ENCODE results near the gene SLC25A18.

Gene SLC25A18

DNA sequence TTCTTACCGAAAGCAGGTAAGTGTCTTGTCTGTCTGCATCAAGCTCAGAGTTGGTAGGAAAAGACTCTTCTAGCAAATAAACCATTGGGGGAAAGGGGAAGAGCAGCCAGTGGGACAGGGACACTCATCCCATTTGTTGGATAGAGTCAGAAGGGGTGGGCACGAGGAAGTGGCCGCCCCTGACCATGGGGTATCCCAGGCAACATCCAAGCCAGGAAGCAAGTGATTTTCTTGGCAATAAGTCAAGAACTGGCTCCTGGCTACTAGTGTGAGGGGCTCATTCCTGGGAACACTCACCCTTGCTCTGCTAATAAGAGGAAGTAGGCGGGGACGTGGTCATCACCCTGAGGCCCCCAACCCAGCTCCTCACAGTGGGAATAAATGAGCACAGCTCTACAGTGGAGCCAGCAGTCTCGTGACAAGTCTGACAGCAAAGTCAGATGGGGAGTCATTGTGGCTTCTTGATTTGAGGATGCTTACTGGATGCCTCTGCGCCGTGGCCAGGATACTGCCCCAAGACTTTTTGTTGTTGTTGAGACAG, 6.7 kb downstream of the SLC25A18 start:
- DNase-seq (ENCODE audit: low read depth in 2 of 2), result no peak

DNA sequence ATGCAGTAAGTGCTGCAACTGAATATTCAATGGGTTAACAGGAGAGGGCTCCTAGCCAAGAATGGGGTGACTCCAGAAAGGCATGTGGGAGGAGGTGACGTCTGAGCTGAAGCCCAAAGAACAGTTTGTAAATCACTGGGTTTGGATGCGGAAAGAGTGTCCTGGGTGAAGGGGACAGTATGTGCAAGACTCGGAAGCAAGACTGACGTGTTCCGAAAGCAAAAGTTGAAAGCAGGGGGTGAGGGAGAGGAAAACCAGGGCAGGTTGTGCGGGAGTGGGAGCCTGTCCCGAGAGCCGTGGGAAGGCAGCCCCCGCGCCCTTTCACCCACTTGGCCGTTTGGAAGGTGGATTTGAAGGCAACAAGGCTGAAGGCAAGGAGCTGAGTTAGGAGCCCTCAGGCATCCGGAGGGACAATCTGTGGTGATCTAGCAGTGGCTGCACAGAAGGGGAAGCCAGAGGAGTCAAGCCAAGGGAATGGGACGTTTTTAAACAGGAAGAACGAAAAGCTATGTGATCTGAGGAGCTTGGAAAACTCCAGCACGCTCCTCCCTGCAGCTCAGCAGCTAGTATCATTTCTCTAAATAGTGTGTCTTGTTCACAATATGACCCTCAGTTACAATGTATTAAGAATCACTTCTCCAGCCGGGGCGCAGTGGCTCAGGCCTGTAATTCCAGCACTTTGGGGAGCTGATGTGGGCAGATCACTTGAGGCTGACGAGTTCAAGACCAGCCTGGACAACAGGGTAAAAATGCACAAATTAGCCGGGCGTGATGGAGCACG, 7.7 kb downstream of the SLC25A18 start:
- DNase-seq (ENCODE audit: low read depth in 2 of 2), result no peak

DNA sequence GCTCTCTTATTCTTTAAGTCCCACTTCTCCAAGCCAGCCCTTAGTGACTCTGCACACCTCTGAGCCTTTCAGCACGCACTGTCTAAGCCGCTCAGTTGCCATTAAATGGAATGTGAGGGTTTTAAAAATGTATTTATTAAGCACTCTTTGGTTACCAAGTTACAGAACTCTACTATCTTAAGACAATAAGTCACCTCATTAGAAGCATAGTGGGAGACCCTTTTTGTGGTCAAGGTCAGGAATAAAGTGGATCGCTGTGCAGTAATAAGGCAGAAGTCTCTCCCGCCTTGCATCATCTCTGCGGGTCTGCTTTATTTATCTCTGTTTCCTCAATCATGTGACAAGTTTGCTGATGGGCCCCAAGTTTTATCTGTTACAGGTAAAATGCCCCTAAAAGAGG, 11.9 kb downstream of the SLC25A18 start:
- DNase-seq (ENCODE audit: low read depth in 2 of 2), result no peak

DNA sequence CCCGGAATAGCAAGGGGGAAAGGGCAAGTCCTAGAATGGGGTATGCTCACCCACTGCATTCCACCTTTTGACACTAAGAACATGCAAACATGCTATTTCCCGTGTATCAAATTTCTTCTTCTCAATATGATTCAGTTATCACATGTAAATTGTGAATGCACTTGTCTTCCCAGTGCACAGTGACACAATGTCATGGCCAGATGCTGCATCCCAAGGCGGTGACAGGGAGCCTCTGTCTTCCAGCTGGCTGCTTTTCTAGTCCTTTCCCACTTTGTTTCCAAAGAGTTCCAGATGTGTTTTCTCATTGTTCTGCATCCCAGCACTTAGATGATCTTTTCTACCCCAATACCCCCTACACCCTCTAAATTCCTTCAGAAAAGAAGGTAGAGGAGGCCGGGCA, 12.4 kb downstream of the SLC25A18 start:
- no peak for DNase-seq (ENCODE audit: low read depth in 2 of 2)

DNA sequence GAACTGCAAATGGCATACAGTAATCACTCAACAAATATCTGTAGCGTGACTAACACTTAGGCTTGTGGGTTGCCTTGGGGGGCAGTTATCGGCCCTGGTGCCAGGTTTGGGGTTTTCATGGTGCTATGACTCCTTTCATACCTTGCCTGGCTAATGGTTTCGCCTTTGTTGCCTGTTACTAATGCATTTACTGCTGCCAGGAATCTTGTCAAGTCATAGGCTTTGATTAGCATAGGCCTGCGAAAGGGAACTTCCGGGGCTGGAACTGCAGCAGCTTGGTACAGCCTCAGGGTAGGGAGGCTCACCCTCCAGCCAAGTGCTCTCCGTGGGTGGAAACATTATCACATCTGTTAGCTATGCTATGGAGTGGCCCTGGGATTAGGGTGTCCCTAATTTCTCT, 13.2 kb downstream of the SLC25A18 start:
- DNase-seq (ENCODE audit: low read depth in 2 of 2), result no peak

DNA sequence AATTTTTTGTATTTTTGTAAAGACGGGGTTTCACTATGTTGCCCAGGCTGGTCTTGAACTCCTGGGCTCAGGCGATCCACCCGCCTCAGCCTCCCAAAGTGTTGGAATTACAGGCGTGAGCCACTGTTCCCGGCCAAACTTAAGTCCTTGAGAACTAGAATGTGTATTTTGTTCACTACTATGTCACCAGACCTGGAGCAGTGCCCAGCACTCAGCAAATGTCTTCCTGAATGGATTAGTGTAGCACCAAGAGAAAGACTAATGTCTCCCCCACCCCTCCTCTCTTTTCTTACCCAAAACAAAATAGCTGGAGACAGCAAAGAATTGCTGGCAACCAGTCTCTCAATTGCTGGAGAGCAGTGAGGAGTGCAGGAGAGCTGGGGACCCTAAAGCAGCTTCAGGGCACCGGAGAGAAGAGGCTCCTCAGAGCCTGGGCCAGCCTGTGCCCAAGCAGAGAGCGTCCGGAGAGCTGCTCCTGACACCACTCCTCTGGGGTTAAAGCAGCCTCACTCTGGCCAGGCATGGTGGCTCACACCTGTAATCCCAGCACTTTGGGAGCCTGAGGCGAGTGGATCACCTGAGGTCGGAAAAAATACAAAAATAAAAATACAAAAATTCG, 14.9 kb downstream of the SLC25A18 start:
- DNase-seq (ENCODE audit: low read depth in 2 of 2), result no peak

DNA sequence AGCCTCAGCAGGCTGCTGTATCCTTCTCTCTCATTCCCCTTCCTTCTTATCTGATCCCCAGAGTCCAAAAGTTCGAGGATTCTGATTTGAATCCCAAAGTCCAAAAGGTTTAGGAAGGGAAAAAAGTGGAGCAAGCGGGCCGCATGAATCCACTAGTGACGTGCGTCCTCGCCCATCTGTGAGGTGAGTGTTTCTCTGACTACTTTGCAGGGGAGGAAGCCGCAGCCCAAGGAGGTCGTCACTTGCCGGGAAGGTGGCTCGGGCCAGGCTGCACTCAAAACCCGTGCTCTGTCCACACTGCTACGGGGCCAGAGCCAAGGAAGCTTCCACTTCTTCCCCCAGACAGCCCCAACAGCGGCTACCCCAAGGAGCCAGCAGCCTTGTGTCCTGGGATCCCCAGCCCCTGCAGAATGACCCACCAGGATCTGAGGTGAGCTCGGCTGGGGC, 16.3 kb downstream of the SLC25A18 start:
- DNase-seq (ENCODE audit: low read depth in 2 of 2), result no peak

DNA sequence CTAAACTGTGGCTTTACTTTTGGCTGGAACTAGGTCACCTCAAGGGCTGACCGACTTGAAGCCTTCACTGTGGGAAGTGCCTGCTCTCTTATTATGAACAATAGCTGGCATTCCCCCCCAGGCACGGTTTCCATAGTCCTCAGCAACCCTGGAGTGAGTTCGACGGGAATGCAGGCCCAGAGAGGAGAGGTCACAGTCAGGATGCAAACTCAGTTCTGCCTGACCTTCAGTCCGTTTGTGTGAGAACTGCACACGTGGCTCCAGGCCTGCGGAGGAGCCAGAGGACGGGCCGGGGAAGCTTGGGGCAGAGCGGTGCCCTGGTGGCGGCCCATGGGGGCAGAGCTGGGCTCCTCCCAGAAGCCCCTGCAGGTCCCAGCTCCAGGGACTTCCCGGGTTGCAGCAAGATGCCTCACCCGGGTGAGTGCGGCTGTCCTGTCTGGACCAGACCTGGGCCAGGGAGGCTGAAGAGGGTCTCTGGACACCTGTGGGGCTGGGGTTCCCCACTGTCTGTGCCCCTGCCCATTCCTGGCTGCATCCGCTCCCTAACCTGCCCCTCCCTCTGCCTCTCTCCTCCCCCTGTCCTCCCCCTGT, 17.2 kb downstream of the SLC25A18 start:
- no peak for DNase-seq (ENCODE audit: low read depth in 2 of 2)

DNA sequence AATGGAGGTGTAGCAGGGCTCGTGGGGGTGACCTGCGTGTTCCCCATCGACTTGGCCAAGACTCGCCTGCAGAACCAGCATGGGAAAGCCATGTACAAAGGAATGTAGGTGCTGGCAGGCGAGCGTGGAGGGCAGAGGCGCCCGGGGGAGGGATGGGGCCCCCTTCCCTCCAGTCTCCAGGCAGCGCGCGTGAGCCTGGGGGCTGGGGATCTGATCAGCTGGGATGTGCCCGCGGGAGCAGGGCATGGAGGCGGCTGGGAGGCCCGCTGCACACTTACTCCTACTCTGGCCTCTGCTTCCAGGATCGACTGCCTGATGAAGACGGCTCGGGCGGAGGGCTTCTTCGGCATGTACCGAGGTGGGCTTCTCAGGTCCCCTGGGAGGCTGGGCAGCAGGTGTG, 17.8 kb downstream of the SLC25A18 start:
- no peak for DNase-seq (ENCODE audit: low read depth in 2 of 2)

DNA sequence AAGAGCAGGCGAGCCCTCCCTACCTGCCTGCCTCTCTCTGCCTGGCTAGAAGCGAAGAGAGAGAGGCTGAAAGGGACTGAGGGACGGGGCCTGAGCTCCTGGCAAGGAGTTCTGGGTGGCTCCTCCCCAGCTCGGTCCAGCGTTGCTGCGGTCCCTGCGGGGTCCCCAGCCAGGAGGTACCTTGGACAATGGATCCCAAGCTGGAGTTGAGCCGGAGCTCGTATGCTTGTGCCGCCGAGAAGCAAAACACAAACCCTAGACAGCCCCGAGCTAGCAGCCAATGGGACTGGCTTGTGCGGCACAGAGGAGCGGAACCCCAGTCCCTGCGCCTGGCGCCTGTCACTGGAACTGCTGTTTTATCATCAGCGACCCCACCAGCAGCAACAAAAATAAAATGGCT, 18.3 kb downstream of the SLC25A18 start:
- no peak for DNase-seq (ENCODE audit: low read depth in 2 of 2)

DNA sequence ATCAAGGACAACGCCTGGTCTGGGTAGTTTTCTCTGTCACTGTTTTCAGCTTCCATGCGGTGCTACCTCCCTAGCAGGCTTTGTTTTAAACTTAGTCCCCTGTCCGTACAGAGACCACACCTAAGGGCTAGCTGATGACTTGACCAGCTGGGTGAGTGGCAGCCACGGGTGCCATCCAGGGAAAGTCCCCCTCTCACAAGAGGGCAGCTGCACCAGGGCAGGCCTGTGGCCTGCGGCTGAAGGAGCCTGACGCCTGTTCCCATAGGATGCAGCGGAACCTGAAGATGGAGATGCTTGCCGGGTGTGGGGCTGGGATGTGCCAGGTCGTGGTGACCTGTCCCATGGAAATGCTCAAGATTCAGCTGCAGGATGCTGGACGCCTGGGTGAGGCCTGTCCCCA, 19.9 kb downstream of the SLC25A18 start:
- DNase-seq (ENCODE audit: low read depth in 2 of 2), result no peak

DNA sequence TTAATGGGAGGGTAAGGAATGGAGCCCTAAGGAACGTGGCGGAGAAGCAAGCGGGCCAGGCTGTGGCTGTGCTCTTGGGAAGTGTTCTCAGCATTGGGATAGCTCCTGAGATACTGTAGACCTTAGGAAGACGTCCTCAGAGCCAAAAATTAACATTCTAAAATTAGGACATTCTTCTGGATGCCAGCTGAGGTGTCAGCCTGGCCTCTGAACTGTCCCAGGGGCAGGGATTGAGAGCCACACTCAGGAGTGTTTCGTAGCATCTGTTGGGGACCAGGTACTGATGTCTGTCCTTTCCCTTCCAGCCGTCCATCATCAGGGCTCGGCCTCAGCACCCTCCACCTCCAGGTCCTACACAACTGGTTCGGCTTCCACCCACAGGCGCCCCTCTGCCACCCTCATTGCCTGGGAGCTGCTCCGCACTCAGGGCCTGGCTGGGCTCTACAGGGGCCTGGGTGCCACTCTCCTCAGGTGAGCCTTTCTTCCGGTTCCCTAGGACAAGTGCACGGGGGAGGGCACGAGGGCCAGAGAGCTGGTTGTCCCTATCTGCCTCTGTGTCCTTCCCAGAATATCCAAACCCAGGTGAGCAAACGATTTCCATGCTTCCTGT, 23.6 kb downstream of the SLC25A18 start:
- no peak for DNase-seq (ENCODE audit: low read depth in 2 of 2)

DNA sequence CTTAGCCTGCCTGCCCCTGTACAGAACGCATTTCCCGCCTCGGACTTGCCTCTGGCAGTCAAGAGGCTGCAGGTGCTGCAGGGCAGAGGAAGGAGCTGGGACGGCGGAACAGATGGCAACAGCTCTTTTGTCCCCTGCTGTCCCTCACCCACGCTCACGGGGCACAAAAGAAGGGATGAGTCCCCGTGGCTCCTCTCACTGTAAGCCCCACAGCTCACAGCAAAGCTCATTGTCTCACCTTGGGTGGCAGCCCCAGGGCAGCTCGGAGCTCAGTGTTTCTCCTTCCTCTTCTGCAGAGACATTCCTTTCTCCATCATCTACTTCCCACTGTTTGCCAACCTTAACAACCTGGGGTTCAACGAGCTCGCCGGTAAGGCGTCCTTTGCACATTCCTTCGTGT, 24.3 kb downstream of the SLC25A18 start:
- no peak for DNase-seq (ENCODE audit: low read depth in 2 of 2)

DNA sequence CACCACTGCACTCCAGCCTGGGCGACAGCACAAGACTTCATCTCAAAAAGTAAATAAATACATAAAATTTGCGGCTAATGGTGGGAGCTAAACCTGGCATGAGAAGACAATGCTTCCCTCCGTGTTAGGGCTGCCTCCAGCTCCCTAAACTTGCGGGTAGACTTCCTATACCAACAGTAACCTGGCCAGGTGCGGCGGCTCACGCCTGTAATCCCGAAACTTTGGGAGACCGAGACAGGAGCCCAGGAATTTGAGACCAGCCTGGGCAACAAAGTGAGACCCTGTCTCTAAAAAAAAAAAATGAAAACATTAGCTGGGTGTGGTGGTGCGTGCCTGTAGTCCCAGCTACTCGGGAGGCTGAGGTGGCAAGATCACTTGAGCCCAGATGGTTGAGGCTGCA, 25.3 kb downstream of the SLC25A18 start:
- no peak for DNase-seq (ENCODE audit: low read depth in 2 of 2)

DNA sequence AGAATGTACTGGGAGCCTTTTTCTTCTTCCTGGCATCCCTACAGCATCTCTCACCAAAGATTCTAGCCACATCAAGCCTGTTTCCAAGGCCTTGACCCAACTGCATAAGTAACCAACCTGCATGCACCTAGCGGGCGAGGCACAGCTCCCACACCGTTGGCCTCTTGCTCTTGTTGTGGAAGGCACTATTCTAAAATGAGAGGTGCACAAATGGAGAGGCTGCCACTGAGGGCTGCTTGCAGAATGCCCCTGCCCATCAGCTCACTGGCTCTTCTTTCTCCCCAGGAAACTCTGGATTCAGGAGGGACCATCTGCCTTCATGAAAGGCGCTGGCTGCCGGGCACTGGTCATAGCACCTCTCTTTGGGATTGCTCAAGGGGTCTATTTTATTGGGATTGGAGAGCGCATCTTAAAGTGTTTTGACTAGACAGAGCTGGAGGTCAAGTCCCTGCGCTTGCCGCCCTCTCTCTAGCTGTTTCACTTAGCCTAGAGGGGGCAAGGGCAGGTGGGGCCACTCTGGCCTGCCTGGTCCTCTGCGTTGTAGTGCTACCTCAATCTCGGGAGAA, 26.6 kb downstream of the SLC25A18 start:
- no peak for DNase-seq (ENCODE audit: low read depth in 2 of 2)

DNA sequence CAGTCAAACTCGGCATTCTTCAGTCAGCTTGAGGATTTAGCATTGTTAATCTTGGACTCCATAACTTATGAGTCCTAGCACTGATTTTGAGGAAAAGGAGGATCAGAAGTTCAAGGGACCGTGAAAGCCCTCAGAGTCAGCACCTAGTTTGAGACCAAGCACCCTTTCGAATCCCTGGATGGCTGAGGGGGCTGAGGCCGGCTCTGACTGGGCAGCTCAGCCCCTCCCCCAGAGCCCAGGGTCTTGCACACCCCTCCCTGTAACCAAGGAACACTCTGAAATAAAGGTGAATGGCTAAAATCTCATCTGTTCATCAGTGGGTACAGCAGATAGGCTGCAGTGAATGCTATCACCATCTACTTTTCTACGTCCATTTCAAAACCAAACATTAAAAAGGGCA, 27.3 kb downstream of the SLC25A18 start:
- DNase-seq (ENCODE audit: low read depth in 2 of 2), result no peak

DNA sequence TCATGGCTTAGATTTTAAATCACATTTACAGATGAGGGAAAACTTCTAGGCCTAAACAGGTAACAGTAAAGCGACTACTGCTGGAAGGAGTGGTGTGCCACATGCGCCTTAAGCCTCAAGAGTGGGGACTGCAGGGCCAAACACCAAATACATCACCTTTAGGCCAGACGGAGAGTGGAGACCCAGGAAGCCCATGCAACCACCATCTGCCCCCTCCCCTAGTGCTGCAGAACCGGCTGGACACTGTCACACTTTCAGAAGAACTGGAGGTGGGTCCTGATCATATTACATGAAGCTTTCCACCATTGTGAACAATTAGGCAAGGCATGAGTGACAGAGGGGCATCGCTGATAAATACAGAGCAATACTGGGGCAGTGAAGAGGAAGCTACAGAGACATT, 28.9 kb downstream of the SLC25A18 start:
- DNase-seq (ENCODE audit: low read depth in 2 of 2), result no peak

DNA sequence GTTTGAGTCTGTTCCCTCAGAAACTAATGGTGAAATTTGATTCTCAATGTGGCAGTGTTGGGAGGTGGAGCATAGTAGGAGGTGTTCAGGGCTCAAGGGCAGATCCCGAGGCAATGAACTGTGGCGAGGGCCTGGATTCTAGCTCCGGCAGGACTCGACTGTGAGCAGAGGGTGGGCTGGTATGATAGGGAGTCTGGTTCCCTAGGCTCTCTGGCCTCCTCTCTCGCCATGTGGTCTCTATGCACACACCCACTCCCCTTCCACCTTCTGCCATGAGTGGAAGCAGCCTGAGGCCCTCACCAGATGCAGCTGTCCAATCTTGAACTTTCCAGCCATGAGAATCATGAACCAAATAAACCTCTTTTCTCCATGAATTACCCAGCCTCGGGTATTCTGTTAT, 32.9 kb downstream of the SLC25A18 start:
- no peak for DNase-seq (ENCODE audit: low read depth in 2 of 2)

DNA sequence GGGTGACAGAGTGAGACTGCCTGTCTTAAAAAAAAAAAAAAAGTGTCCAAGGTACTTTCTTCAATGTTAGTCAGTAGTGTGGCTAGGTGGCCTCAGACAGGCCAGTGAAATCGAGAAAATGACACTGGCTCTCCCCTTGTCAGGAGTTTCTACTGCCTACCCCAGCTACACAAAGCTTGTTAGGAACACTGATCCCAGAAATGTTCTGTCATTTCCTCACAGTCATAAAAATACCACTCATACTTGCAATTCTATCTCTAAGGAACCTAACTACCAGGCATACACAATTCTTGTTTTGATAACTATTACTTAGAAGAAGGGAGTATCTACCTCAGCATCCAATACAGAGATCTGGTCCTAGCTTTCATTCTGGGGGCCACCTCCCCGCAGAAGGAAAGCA, 33.9 kb downstream of the SLC25A18 start:
- no peak for DNase-seq (ENCODE audit: low read depth in 2 of 2)

DNA sequence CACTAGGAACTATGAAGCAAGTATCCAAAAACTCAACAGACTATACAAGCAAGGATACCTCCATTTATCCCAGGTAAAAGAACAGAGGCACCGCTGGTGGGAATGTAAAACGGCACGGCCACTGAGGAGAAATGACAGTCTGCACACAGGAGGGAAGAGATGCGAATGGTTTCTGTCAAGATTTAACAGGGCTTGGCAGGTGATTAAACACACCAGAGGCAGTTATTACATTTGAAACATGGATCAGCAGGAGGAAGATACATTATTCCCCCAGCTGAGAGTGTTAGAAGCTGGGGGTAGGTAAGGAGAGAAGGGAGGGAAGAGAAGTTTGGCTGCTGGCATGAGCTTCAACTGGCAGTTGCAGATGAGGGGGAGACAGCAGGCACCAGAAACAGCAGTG, 35.0 kb downstream of the SLC25A18 start:
- DNase-seq (ENCODE audit: low read depth in 2 of 2), result no peak

DNA sequence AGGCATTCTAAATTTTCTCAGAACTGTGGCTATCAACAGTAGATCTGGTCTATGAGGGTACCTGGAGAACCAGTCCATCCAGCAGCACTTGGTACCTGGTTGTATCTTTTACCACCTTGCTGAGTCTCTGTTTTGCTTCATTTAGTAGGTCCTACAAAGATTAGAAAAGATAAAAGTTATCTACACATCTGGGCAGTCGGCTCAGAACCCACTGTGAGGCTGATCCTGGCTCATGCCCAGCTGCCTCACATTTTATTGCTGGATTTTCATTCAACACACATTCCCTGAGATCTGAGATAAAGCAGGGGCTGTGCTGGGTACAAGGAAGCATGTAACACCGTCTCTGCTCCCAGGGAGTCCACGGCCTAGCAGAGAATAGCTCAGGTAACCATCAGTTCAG, 37.7 kb downstream of the SLC25A18 start:
- no peak for DNase-seq (ENCODE audit: low read depth in 2 of 2)

DNA sequence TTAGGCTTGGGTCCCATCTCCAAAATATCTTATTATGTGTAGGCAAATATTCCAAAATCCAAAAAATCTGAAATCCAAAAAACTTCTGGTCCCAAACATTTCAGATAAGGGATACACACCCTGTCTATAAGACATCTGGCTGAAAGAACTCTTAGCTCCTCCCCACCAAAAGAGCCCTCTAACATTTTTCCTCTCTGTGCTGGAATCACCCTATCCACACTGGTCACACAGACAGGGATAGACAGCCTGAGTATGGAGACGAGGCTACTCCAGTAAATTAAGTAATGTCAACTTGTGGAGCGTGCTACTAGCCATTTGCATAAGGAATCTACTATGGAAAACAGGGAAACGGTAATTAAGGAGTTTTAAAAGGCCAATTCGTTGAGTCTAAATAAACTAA, 40.4 kb downstream of the SLC25A18 start:
- no peak for DNase-seq (ENCODE audit: low read depth in 2 of 2)
